ENCODE results near the gene SPATA6L. TPM values are rescaled to one million over a fixed set of nuclear protein-coding genes. Genes with fewer than 3 reads are reported as not detected.

The SPATA6L gene
- total and polyA plus RNA-seq, 9 of the 15 experiments (the other 6 are each of a cell fraction or from before 2014, with no cell fraction given), result 0.03 to 1.00 (median 0.08) TPM; not detected in 4

GRCh38 chr9:4575997-4576396 is 90.3 kb downstream of the SPATA6L start (continued):
- TF ChIP-seq ZFP36 (IDR thresholded peaks at IDR 0.05; ENCODE audit: low read depth, low read length, partially characterized antibody) (no peak), TAL1 (IDR thresholded peaks at IDR 0.05) (no peak), EP400 (IDR thresholded peaks at IDR 0.05) (no peak), E2F5 (CRISPR knock-in tag; IDR thresholded peaks at IDR 0.05) (no peak), ZNF3 (CRISPR knock-in tag; IDR thresholded peaks at IDR 0.05) (no peak), ZBTB40 (IDR thresholded peaks at IDR 0.05) (no peak), ZBTB40 (CRISPR knock-in tag; IDR thresholded peaks at IDR 0.05) (no peak)

Measured in K562 (cell line).